Panc1 (cell line): ENCODE data around the gene SERPINE3. TPM values are rescaled to one million over a fixed set of nuclear protein-coding genes. Genes with fewer than 3 reads are reported as not detected.

Source experiments
- ATAC-seq: fragments of 200-7000 bp; cut with Tn5 transposase; 2 replicates; pipeline ENCODE4 v1.9.1; 2020; ENCODE audit warnings: mild to moderate bottlenecking, moderate library complexity
- BruUV-seq: library from RNA; stranded (reverse); fragments of 400-500 nt; replicated peaks from 2 replicates; lab custom pipeline; 2021; lab: Mats Ljungman, UMichigan
- CTCF ChIA-PET: fragments of 300-600 bp; sonication (Branson Sonifier 250); formaldehyde crosslinking; loops from one replicate; lab custom pipeline; 2022; ENCODE audit warnings: antibody characterized with exemption; lab: Charles Lee
- POLR2A ChIA-PET: fragments of 300-600 bp; sonication (Branson Sonifier 250); formaldehyde crosslinking; loops from one replicate; lab custom pipeline; 2022; ENCODE audit warnings: antibody characterized with exemption; lab: Charles Lee
- DNase-seq: peaks from one replicate; pipeline ENCODE4 v3.0.0-alpha.2; 2010; ENCODE audit warnings: low read depth, low spot score
- H3K27ac ChIP-seq: 2 replicates; pipeline ENCODE4 v1.5.1; 2011; ENCODE audit warnings: mild to moderate bottlenecking, low read length, inconsistent platforms
- H3K27me3 ChIP-seq: fragments of 200-500 bp; sonication (Bioruptor generic); 2 replicates; pipeline ENCODE4 v1.6.0; 2014; ENCODE audit warnings: low read length, inconsistent platforms; ENCODE audit not compliant: control insufficient read depth, insufficient read depth
- H3K36me3 ChIP-seq: fragments of 200-500 bp; sonication (Bioruptor generic); 2 replicates; pipeline ENCODE4 v1.5.1; 2014; ENCODE audit warnings: inconsistent platforms, mild to moderate bottlenecking, low read length, moderate library complexity; ENCODE audit not compliant: control insufficient read depth, insufficient read depth
- H3K4me1 ChIP-seq: 2 replicates; pipeline ENCODE4 v1.5.1; 2011; ENCODE audit warnings: inconsistent platforms, mild to moderate bottlenecking, low read length, moderate library complexity; ENCODE audit not compliant: control insufficient read depth, insufficient read depth
- H3K4me3 ChIP-seq, 2 experiments: 2 replicates each; pipeline ENCODE4 v1.5.1; 2011 to 2012; ENCODE audit warnings: low read depth in 2 of 2, low read length in 2 of 2, mild to moderate bottlenecking in 2 of 2, inconsistent platforms in 1 of 2, moderate library complexity in 1 of 2
- H3K9me3 ChIP-seq: fragments of 200-500 bp; sonication (Bioruptor generic); 2 replicates; pipeline ENCODE4 v1.5.1; 2014; ENCODE audit warnings: low read depth, mild to moderate bottlenecking, inconsistent platforms, low read length, moderate library complexity; ENCODE audit not compliant: control insufficient read depth, insufficient read depth
- CTCF ChIP-seq: fragments of 450-650 bp; IDR thresholded peaks from 2 replicates; pipeline ENCODE4 v1.5.1; 2017; ENCODE audit warnings: mild to moderate bottlenecking
- POLR2AphosphoS5 ChIP-seq: IDR thresholded peaks from 2 replicates; pipeline ENCODE4 v1.6.1; 2012; ENCODE audit warnings: mild to moderate bottlenecking, low read depth, low read length, moderate library complexity
- REST ChIP-seq, 2 experiments: IDR thresholded peaks; 2 replicates each; pipeline ENCODE4 v1.6.1; 2011 to 2012; ENCODE audit warnings: low read depth in 2 of 2, control low read depth in 1 of 2, low read length in 1 of 2, mild to moderate bottlenecking in 1 of 2, moderate library complexity in 1 of 2; ENCODE audit not compliant: insufficient read depth in 1 of 2
- SIN3A ChIP-seq: IDR thresholded peaks from 2 replicates; pipeline ENCODE4 v1.6.1; 2012; ENCODE audit warnings: low read depth, mild to moderate bottlenecking, low read length, moderate library complexity, borderline replicate concordance; ENCODE audit not compliant: insufficient read depth
- TCF7L2 ChIP-seq: IDR thresholded peaks from 2 replicates; pipeline ENCODE4 v1.6.1; 2011; ENCODE audit warnings: mild to moderate bottlenecking, low read depth, low read length, inconsistent platforms
- in situ Hi-C: cut with HindIII; loops from 2 replicates; pipeline ENCODE4 v1.10.0; 2016; ENCODE audit warnings: low sequenced_read_pairs, low pct_unique_long_range_greater_than_20kb
- intact Hi-C: fragments of 100-400 bp; cut with micrococcal nuclease; formaldehyde crosslinking; loops from one replicate; pipeline ENCODE4 v1.10.0; 2022; ENCODE audit not compliant: unreplicated experiment
- total RNA-seq: library from RNA; stranded (reverse); gene quantifications from one replicate; pipeline ENCODE4 v1.2.1, GENCODE V29; 2021; ENCODE audit not compliant: unreplicated experiment

The SERPINE3 gene
- total RNA-seq, 1 experiment from 2014 or later, result not detected

- no TSS peak for BruUV-seq
Measured at GRCh38 chr13:51359352-51359751, 19.9 kb downstream of the SERPINE3 start.

GRCh38 chr13:51360489-51360888, 21.0 kb downstream of the SERPINE3 start:
- TF ChIP-seq TCF7L2, result no peak
- no peak for TF ChIP-seq SIN3A
- no peak for TF ChIP-seq POLR2AphosphoS5
- TF ChIP-seq CTCF, result no peak
- TF ChIP-seq REST (IDR thresholded peaks at IDR 0.05; ENCODE audit: insufficient read depth in 1 of 2, low read depth in 2 of 2, low read length in 1 of 2), result no peak
- intact Hi-C loops (no loop called here), in situ Hi-C loops (no loop called here)
- no peak for DNase-seq
- Histone ChIP-seq H3K36me3 (peaks cover 25% of the 10 kb centered on the region), H3K9me3 (no peaks in the 10 kb centered on the region), H3K4me1 (no peaks in the 10 kb centered on the region), H3K4me3 (no peak overlapping the region), H3K27me3 (no peaks in the 10 kb centered on the region), H3K27ac (no peak overlapping the region)
- ATAC-seq, result no peak
- no TSS peak for BruUV-seq
- ChIA-PET CTCF (no interaction called here), POLR2A (no interaction called here)

More at GRCh38 chr13:51359352-51359751, 19.9 kb downstream of the SERPINE3 start:
- H3K4me1 ChIP-seq, result no peaks in the 10 kb centered on the region
- H3K9me3 ChIP-seq, result no peaks in the 10 kb centered on the region
- CTCF ChIA-PET, result no interaction called here
- H3K27ac ChIP-seq, result no peak overlapping the region
- peaks cover 16% of the 10 kb centered on the region for H3K36me3 ChIP-seq
- no peak overlapping the region for H3K4me3 ChIP-seq
- no peak for ATAC-seq
- in situ Hi-C loops (no loop called here), intact Hi-C loops (no loop called here)
- H3K27me3 ChIP-seq, result no peaks in the 10 kb centered on the region
- TF ChIP-seq CTCF, result no peak
- TF ChIP-seq SIN3A, result no peak
- no peak for TF ChIP-seq TCF7L2
- no peak for TF ChIP-seq POLR2AphosphoS5
- TF ChIP-seq REST (IDR thresholded peaks at IDR 0.05; ENCODE audit: insufficient read depth in 1 of 2, low read depth in 2 of 2, low read length in 1 of 2), result no peak
- no peak for DNase-seq
- POLR2A ChIA-PET, result no interaction called here
